Endothelial cell of umbilical vein (primary cell): ENCODE measurements around the gene NARS2. TPM values are rescaled to one million over a fixed set of nuclear protein-coding genes. Genes with fewer than 3 reads are reported as not detected.

Experiments
- BruUV-seq: library from RNA; stranded (reverse); fragments of 400-500 nt; replicated peaks from 2 replicates; lab custom pipeline; 2021; lab: Mats Ljungman, UMichigan
- CTCF ChIA-PET: fragments of 300-600, 350-600 bp; sonication (Branson Sonifier 250); formaldehyde crosslinking; loops from one replicate; lab custom pipeline; 2021; ENCODE audit warnings: antibody characterized with exemption, inconsistent platforms; lab: Charles Lee
- POLR2A ChIA-PET: fragments of 300-600, 350-600 bp; sonication (Branson Sonifier 250); formaldehyde crosslinking; loops from one replicate; lab custom pipeline; 2021; ENCODE audit warnings: antibody characterized with exemption, inconsistent platforms; lab: Charles Lee
- DNase-seq: peaks from one replicate; pipeline ENCODE4 v3.0.0-alpha.2; 2011; ENCODE audit warnings: low read depth, low spot score
- FAIRE-seq: peaks from 2 replicates; lab custom pipeline; 2011; peaks lifted over from hg19 to GRCh38; lab: Jason Lieb, UNC
- H2AFZ ChIP-seq: 2 replicates; pipeline ENCODE4 v1.6.0; 2012; ENCODE audit warnings: low read depth, low read length, control low read depth, inconsistent platforms
- H3K27ac ChIP-seq: 2 replicates; pipeline ENCODE4 v1.5.1; 2011; ENCODE audit warnings: low read depth, mild to moderate bottlenecking, control low read depth, low read length, moderate library complexity; ENCODE audit not compliant: insufficient read depth
- H3K27me3 ChIP-seq, 2 experiments: 2 replicates each; pipeline versions ENCODE4 v1.6.0 to v1.6.1; 2011; ENCODE audit warnings: low read length in 2 of 2, mixed read lengths in 1 of 2; ENCODE audit not compliant: control insufficient read depth in 2 of 2, insufficient read depth in 2 of 2
- H3K36me3 ChIP-seq, 2 experiments: 2 replicates in 1 of 2; 3 replicates in 1 of 2; pipeline ENCODE4 v1.5.1; 2011; ENCODE audit warnings: low read length in 2 of 2, mild to moderate bottlenecking in 1 of 2, moderate library complexity in 1 of 2; ENCODE audit not compliant: control insufficient read depth in 2 of 2, insufficient read depth in 2 of 2; ENCODE audit errors: extremely low read depth in 1 of 2
- H3K4me1 ChIP-seq: 3 replicates; pipeline ENCODE4 v1.5.1; 2011; ENCODE audit warnings: mild to moderate bottlenecking, low read length; ENCODE audit not compliant: control insufficient read depth, insufficient read depth; ENCODE audit errors: extremely low read depth
- H3K4me2 ChIP-seq: 2 replicates; pipeline ENCODE4 v1.6.1; 2011; ENCODE audit warnings: low read length, control low read depth, mixed read lengths; ENCODE audit not compliant: insufficient read depth
- H3K4me3 ChIP-seq, 3 experiments: fragments of 200-600 bp in 1 of 3; sonication (generic), shearing (Covaris generic) in 1 of 3; replicated peaks in 1 of 3; 2 replicates each; pipeline ENCODE4 v1.5.1; 2011 to 2016; ENCODE audit warnings: control low read depth in 3 of 3, low read length in 3 of 3, mild to moderate bottlenecking in 2 of 3, inconsistent platforms in 1 of 3, low read depth in 1 of 3, moderate library complexity in 1 of 3; ENCODE audit not compliant: insufficient read depth in 1 of 3
- H3K79me2 ChIP-seq: 2 replicates; pipeline ENCODE4 v1.6.0; 2012; ENCODE audit warnings: low read length, inconsistent platforms; ENCODE audit not compliant: control insufficient read depth, insufficient read depth
- H3K9ac ChIP-seq: replicated peaks from 2 replicates; pipeline ENCODE3; 2011; ENCODE audit warnings: low read length, control low read depth; ENCODE audit not compliant: insufficient read depth; ENCODE audit errors: extremely low read depth
- H3K9me1 ChIP-seq: replicated peaks from 3 replicates; pipeline ENCODE4 v1.6.0; 2011; ENCODE audit warnings: mild to moderate bottlenecking, low read length; ENCODE audit not compliant: control insufficient read depth, insufficient read depth; ENCODE audit errors: extremely low read depth
- H3K9me3 ChIP-seq: replicated peaks from 2 replicates; pipeline ENCODE4 v1.5.1; 2012; ENCODE audit warnings: low read length, inconsistent platforms; ENCODE audit not compliant: control insufficient read depth, insufficient read depth
- H4K20me1 ChIP-seq: replicated peaks from 2 replicates; pipeline ENCODE3; 2011; ENCODE audit warnings: mild to moderate bottlenecking, low read length; ENCODE audit not compliant: control insufficient read depth, insufficient read depth; ENCODE audit errors: extremely low read depth
- EZH2 ChIP-seq: IDR thresholded peaks from 2 replicates; pipeline ENCODE4 v1.6.1; 2012; ENCODE audit warnings: borderline replicate concordance, low read depth, mild to moderate bottlenecking, moderate library complexity, low read length, inconsistent platforms; ENCODE audit not compliant: severe bottlenecking
- FOS ChIP-seq: IDR thresholded peaks from 2 replicates; pipeline ENCODE4 v1.6.1; 2011; ENCODE audit warnings: mild to moderate bottlenecking, low read length, moderate library complexity, borderline replicate concordance; ENCODE audit not compliant: insufficient read depth
- GATA2 ChIP-seq: IDR thresholded peaks from 2 replicates; pipeline ENCODE4 v1.7.0; 2011; ENCODE audit warnings: low read depth, mild to moderate bottlenecking, moderate library complexity, mixed read lengths, low read length; ENCODE audit not compliant: insufficient read length, insufficient read depth
- JUN ChIP-seq: IDR thresholded peaks from 2 replicates; pipeline ENCODE4 v1.6.1; 2011; ENCODE audit warnings: borderline replicate concordance, low read depth; ENCODE audit not compliant: insufficient read length, insufficient read depth
- MYC ChIP-seq: IDR thresholded peaks from one replicate; pipeline ENCODE4 v1.6.1; 2011; ENCODE audit warnings: mild to moderate bottlenecking, low read depth, low read length
- POLR2A ChIP-seq: IDR thresholded peaks from 2 replicates; pipeline ENCODE4 v1.6.1; 2012; ENCODE audit warnings: low read depth, mild to moderate bottlenecking, control low read depth, low read length
- POLR2AphosphoS5 ChIP-seq: IDR thresholded peaks from 2 replicates; pipeline ENCODE4 v1.6.1; 2012; ENCODE audit warnings: low read depth, mild to moderate bottlenecking, control low read depth, low read length, moderate library complexity; ENCODE audit not compliant: insufficient read depth
- dilution Hi-C: fragments of 300-500 bp; cut with MboI; formaldehyde crosslinking; loops from one replicate; pipeline ENCODE4 v1.15.0; 2019; ENCODE audit warnings: low sequenced_read_pairs; ENCODE audit not compliant: extremely low pct_ligation_motif_present
- intact Hi-C: fragments of 100-400 bp; cut with micrococcal nuclease; formaldehyde crosslinking; loops from one replicate; pipeline ENCODE4 v1.10.0; 2022
- polyA plus RNA-seq, 4 experiments: library from polyadenylated mRNA; depleted of rRNA in 3 of 4; stranded (reverse) in 3 of 4; unstranded in 1 of 4; fragments of >200 nt; gene quantifications; 2 replicates each; pipeline versions ENCODE4 v1.2.1 to v1.2.3, GENCODE V29; 2011 to 2012; ENCODE audit warnings: missing spikeins in 1 of 4
- total RNA-seq: library from RNA; stranded (reverse); gene quantifications from 2 replicates; pipeline ENCODE4 v1.2.3, GENCODE V29; 2021
- TF ChIP-seq, protein P1 (sequence below): IDR thresholded peaks from 2 replicates; pipeline ENCODE4 v1.6.1; 2011; ENCODE audit not compliant: insufficient read depth, insufficient read length
- TF ChIP-seq, protein P2 (sequence below), 2 donors: IDR thresholded peaks; 1 replicate in 1 of 2; 2 replicates in 1 of 2; pipeline ENCODE4 v1.5.1; 2011; ENCODE audit warnings: low read length in 2 of 2, mild to moderate bottlenecking in 2 of 2, moderate library complexity in 2 of 2, control low read depth in 1 of 2, inconsistent platforms in 1 of 2, low read depth in 1 of 2; ENCODE audit not compliant: insufficient read depth in 1 of 2; ENCODE audit errors: extremely low read depth in 1 of 2

Gene NARS2
- total and polyA plus RNA-seq, 2 donors (not counting 3 experiments of a cell fraction or from before 2014, with no cell fraction given) = 6.9 to 16.7 TPM

DNA sequence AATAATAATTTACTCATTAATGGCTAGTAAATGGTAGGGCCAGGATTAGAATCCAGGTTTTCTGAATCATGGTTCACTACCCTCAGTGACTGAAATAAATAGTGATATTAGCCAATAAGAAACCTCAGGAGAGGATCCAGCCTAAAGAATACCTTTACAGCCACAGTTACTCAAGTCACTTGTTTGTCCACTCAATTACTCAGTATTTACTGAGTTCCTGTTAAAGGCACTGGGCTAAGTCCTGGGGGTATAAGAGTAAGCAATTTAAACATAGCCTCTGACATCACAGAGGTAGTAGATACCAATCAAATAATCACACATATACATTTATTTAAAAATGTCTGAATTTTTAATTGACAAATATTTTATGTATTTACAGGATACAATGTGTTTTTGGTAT, 100.2 kb downstream of the NARS2 start:
- FAIRE-seq (no peak), DNase-seq (no peak)
- Histone ChIP-seq H3K4me2 (no peak overlapping the region), H3K36me3 (no peaks in the 10 kb centered on the region), H3K4me1 (peaks cover 10% of the 10 kb centered on the region), H3K9me1 (no peaks in the 10 kb centered on the region), H3K9ac (no peak overlapping the region), H2AFZ (no peak overlapping the region), H3K27ac (no peak overlapping the region), H4K20me1 (no peaks in the 10 kb centered on the region), H3K4me3 (no peak overlapping the region), H3K9me3 (no peaks in the 10 kb centered on the region), H3K27me3 (no peaks in the 10 kb centered on the region), H3K79me2 (no peaks in the 10 kb centered on the region)
- intact Hi-C loops = loop anchor here (2.0 kb wide), 1 partner anchor 14 kb away; no protein-coding TSS in a partner anchor
- dilution Hi-C loops = no loop called here
- ChIA-PET CTCF (interaction anchor here (0.6 kb wide), 1 partner anchor 101 kb away, joined by 3 read pairs; no protein-coding TSS in a partner anchor), POLR2A (no interaction called here)
- BruUV-seq = no TSS peak
- TF ChIP-seq POLR2AphosphoS5 (no peak), MYC (no peak), EZH2 (no peak), FOS (no peak), POLR2A (no peak), JUN (no peak), GATA2 (no peak)
- TF ChIP-seq, protein P1, sequence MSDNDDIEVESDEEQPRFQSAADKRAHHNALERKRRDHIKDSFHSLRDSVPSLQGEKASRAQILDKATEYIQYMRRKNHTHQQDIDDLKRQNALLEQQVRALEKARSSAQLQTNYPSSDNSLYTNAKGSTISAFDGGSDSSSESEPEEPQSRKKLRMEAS = no peak
- TF ChIP-seq, protein P2, sequence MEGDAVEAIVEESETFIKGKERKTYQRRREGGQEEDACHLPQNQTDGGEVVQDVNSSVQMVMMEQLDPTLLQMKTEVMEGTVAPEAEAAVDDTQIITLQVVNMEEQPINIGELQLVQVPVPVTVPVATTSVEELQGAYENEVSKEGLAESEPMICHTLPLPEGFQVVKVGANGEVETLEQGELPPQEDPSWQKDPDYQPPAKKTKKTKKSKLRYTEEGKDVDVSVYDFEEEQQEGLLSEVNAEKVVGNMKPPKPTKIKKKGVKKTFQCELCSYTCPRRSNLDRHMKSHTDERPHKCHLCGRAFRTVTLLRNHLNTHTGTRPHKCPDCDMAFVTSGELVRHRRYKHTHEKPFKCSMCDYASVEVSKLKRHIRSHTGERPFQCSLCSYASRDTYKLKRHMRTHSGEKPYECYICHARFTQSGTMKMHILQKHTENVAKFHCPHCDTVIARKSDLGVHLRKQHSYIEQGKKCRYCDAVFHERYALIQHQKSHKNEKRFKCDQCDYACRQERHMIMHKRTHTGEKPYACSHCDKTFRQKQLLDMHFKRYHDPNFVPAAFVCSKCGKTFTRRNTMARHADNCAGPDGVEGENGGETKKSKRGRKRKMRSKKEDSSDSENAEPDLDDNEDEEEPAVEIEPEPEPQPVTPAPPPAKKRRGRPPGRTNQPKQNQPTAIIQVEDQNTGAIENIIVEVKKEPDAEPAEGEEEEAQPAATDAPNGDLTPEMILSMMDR (IDR thresholded peaks at IDR 0.05; ENCODE audit: extremely low read depth in 1 of 2, insufficient read depth in 1 of 2, low read depth in 1 of 2, low read length in 2 of 2) = no peak
